ENCODE measurements around the gene WRNIP1.

The WRNIP1 gene

DNA sequence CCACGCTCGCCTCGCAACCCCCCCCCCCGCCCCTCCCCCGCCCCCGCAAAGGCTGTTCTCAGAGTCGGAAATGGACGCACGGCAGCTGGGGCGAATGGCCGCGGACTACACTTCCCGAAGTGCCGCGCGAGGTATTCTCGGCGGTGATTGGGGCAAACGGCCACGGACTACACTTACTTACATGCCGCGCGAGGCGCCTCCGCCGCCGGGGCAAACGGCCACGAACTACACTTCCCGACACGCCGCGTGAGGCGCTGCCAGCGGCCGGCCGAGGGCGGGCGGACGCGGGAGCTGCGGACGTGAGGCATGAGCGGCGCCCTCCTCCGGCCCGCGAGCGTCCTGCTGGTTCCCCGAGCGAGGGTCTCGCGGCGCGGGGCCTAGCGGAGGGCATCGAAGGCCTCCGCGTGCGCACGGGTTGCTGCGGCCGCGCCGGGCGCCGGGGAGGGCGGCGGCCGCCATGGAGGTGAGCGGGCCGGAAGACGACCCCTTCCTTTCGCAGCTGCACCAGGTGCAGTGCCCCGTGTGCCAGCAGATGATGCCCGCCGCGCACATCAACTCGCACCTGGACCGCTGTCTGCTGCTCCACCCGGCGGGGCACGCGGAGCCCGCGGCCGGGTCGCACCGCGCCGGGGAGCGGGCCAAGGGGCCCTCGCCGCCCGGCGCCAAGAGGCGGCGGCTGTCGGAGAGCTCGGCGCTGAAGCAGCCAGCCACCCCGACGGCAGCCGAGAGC is at the start of gene WRNIP1:
TSS of gene WRNIP1 (plus strand) at position 228 of the 730 bp plus-strand sequence. CDS start at position 458, 230 bp downstream.
- DNase-seq (ENCODE audit: low read depth in 1 of 2, low spot score in 1 of 2): peak; percentile 91 to 94

DNA sequence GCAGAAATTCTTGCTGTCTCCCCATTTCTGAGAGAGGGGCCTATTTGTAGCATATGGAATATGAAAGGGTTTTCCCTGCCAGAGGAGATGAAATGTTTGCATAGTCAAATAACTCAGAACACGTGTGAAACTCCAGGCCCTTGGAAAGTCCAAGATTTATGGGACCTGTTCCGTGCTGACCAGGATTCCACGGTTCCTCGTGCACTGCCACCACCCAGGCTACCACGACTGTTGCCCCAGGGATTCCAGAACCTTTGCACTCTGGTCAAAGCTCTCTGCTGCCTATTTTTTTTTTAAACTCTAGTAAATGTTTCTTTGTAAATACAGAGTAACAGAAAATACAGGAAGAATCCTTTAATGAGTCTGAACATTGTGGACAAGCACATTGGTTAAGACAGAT is 49.5 kb upstream of the WRNIP1 start:
- no peak for DNase-seq (ENCODE audit: low read depth in 1 of 2, low spot score in 1 of 2)

DNA sequence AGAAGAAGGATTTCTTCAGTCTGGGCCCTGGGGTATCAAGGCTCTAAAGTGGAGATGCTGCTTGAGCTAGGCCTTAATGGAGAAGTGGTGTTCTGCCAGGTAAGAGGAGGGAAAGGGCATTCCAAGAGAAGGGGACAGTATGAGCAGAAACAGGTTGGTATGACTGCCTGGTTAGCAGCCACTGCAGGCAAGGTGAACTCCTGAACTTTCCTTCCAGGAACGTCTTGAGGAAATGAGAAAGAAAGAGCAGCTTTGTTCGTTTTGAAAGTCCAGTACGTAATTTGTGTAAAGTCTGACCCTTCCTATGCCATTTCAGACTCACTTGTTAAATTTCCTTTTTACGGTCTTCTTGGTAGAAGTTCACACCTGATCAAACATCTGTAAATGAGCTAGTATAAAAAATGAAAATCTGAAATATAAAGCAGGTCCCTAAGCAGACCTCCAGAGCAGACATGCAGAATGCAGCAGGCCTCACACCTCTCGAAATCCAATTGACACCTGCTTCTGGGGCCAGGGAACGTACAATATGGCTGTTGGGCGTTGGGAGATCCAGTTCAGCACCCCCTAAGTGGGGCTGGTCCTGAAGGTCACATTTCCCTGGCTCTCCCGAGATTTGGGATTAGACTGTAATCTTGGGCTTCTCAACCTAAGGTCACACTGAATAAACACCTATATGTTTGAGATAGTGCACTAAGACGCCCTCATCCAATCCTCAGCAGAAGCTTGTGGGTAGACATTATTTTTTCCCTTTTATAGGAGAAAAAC is 48.1 kb upstream of the WRNIP1 start:
- DNase-seq (ENCODE audit: low read depth in 1 of 2, low spot score in 1 of 2): no peak

- no peak for DNase-seq (ENCODE audit: low read depth in 1 of 2, low spot score in 1 of 2)
These were observed 46.7 kb upstream of the WRNIP1 start for GRCh38 chr6:2718334-2719092.

- DNase-seq (ENCODE audit: low read depth in 1 of 2, low spot score in 1 of 2): no peak
These were observed 46.1 kb upstream of the WRNIP1 start for GRCh38 chr6:2719093-2719455.

- no peak for DNase-seq (ENCODE audit: low read depth in 1 of 2, low spot score in 1 of 2)
These were observed 44.0 kb upstream of the WRNIP1 start for GRCh38 chr6:2721219-2721618.

- DNase-seq (ENCODE audit: low read depth in 1 of 2, low spot score in 1 of 2): no peak
These were observed 39.7 kb upstream of the WRNIP1 start for GRCh38 chr6:2725364-2725988.

DNA sequence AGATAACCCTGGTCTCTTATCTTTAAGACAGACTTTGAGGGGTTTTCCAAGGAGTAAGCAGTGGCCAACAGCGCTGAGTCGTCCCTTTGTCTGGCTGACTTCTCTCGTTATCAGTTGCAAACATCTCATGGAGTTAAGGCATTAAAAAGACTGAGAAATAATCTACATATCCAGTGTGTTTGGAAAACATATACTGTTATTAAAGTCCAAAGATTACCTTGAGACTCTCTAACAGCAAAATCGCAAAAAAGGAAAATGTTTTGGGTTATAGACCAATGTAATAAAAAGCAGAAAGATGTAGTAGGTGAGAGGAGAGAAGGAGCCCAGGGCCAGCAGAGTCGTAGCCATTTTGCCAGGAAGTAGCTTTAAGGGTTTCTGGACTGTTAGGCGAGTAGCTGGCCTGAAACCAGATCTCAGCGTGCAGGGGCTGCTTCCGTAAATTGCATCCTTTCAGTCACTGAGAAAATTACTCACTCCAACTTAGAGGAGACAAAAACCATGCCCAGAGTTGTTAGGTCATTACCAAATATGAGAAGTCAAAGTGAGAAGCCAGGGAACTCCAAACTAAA is 39.1 kb upstream of the WRNIP1 start:
- no peak for DNase-seq (ENCODE audit: low read depth in 1 of 2, low spot score in 1 of 2)

GRCh38 chr6:2729921-2730320 is 35.3 kb upstream of the WRNIP1 start:
- DNase-seq (ENCODE audit: low read depth in 1 of 2, low spot score in 1 of 2): no peak

DNA sequence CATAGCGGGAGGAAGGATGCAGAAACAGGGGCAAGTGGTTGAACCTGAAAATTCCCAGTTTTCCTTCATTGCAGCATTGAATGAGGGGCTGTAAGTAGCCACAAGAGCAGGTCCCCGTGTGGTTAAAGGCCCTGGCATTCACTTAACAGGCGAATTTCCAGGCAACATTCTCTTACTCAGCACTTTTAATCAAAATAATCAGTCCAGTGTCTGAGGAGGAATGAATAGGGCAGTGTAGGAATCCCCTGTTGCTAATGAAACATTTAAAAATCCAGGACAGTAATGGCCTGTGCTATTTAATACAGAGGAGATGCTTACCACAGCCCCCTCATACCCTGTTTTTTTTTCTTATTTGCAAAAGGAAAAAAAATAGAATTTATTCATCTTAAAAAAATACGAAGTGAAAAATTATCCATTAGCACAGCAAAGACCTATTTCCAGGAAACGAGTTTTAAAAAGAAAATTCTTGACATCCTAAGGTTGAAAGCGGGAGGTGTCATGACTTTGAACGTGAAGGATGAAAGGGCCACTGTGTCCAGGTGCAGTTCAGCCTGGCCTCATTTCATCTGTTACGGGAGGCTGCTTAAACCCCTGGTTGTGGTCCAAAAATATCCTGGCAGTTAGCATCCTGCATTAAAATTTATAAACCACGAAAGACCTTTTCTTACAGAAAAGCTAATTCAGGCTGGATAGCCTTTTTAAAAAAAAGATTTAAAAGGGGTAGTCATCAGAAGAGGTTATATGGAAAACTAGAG is 34.7 kb upstream of the WRNIP1 start:
- DNase-seq (ENCODE audit: low read depth in 1 of 2, low spot score in 1 of 2): no peak

DNA sequence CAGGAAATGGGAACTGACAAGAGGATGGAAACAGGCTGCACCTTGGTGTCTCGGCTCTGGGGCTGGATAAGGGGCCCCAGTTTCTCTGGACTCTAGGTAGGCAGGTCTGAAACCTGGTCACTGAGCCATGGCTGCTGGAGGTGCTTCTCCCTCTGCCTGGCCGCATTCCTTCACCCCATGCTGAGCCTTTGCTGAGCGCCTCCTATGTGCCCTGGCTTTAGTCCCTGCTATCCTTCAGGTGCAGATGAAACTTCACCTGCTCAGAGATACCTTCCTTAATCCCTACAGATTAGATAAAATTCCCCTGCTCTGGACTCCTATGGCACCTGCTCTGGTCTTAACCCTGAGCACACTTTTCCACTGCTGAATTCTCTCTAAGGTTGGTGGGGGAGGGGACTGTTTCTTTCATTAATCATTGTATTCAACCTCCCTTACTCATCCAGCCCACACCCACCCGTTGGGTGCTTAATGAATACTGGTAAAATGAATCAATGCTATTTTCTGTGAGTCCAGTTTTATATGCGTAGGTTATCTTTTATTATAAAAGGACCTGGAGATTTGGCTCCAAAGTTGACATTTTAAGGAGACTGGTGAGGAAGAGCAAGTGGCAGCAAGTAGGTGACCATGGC is 33.8 kb upstream of the WRNIP1 start:
- DNase-seq (ENCODE audit: low read depth in 1 of 2, low spot score in 1 of 2): no peak

DNA sequence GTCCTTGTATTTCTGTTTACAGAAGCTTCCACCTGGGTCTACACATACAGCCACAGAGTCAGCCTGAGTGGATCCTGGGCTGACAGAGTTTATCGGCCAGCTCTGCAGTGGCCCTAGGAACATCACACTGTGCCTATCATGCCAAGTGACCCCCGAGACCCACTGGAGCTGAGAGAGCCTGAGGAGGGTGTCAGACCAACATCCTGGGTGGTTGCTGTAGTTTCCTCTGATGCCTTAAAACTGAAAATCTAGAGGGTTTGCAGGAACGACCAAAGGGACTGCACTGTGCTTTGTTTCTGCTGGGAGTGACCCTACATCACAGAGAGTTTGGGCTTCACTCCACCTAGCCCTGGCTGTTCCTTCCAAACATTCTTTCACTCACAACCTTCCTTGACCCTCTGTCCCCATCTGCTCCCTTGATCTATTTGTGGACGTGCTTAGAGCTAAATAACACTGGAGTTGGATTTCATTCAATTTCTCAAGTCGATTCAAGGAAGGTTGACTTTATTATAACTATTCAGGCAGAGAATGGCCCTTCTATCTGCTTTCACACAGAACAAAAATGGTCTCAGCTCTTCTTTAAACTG is 32.6 kb upstream of the WRNIP1 start:
- no peak for DNase-seq (ENCODE audit: low read depth in 1 of 2, low spot score in 1 of 2)

DNA sequence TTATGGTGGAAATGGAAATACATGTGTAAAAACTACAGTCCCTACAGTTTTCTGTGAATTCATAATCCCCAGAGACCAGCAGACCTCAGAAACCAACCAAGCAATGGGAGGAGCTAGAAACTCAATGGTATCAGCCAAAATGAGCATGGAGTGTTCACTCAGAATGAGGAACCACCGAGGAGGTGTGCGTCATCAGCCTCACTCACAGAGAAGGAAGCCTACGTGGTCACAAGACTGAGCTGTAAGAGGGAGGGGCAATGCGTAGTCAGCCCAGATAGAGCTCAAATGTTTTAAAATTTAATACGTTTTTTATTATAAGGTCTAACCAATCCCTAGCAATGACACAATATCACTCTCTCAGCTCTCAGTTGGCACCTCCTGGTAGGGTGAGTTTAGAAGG is 31.9 kb upstream of the WRNIP1 start:
- DNase-seq (ENCODE audit: low read depth in 1 of 2, low spot score in 1 of 2): no peak

DNA sequence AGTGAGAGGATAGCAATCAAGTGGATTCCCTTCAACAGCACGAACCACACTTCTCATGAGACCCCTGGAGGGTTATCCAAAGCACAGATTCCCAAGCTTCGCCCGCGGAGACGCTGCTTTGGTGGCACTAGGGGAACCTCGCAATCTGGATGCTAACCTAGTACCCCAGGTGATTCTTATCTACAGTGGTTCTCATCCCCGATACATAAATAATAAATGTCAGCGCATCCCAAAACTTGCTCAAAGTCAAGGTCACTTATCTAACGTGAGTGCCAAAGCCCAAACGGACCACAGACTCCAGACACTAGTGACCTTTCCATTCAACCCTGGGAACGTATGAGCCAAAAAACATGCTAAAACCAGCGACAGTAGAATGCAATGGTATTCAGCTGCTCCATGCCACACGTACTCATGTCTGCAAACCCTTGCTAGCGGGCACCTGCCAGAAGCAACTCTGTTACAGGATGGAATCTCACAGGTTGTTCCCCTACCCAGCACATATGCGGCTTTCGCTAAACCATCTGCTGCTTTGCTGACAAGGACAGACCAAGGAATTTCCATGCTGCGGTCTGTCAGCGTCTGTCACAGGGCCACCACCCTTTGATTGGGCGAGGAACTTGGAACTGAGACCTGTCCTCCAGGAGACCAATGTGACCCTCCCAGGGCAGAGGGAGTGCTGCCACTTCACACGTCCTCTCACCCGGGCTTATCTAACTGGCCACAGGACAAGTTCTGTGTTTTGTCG is 31.3 kb upstream of the WRNIP1 start:
- DNase-seq (ENCODE audit: low read depth in 1 of 2, low spot score in 1 of 2): no peak

DNA sequence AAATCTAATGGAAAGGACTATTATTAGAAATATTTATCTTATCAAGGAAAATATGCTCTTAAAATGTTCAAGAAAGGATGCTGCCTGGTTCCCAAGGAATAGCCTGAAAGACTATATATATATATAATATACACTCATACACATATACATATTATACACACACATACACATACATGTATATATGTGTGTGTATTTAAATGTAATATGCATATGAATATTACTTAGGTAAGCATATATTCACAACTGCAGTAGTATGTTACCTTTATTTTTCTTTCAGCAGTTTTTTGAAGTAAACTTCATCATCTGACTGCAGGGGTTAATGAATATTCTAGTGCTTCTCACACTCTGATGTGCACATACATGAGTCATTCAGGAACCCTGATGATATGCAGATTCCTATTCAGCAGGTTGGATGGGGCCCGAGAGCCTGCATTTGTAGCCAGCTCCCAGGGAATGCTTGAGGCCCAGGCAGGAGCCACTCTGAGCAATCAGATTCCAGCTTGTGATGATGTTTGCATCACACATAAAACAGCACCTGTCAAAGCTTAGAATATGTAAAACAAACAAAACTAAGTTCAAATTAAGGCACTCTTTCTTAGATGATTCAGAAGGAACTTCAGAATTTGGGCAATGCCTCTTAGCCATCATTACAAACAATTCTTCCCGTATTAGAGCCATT is 30.6 kb upstream of the WRNIP1 start:
- DNase-seq (ENCODE audit: low read depth in 1 of 2, low spot score in 1 of 2): no peak

DNA sequence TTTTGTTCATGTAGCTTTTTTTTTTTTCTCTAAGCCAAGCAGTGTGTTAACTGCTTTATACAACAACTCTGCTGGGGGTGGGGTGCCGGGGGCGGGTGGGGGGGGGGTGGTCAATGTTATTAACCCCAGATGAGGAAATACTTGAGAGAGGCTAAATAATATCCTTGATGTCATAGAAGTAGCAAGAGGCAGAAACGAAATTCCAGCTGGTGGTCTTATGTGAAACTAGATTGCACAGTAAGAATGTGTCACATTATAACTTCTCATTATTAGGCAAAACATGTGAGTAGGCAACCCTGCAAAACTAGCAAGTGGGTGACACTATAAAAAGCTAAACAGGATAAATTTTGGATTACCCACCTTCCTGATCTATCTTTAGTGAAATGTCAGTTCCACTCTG is 27.3 kb upstream of the WRNIP1 start:
- no peak for DNase-seq (ENCODE audit: low read depth in 1 of 2, low spot score in 1 of 2)

- no peak for DNase-seq (ENCODE audit: low read depth in 1 of 2, low spot score in 1 of 2)
These were observed 26.7 kb upstream of the WRNIP1 start for GRCh38 chr6:2738373-2738979.

- DNase-seq (ENCODE audit: low read depth in 1 of 2, low spot score in 1 of 2): no peak
These were observed 25.9 kb upstream of the WRNIP1 start for GRCh38 chr6:2739335-2739734.
